GM12875 (cell line): ENCODE results near the gene EDNRB.
"Not testable (repeated sequence)": the region's sequence is repeated elsewhere in the genome, so short reads cannot be mapped to it uniquely, and the experiment has no call there.

Experiments
- H3K4me3 ChIP-seq: one replicate; pipeline ENCODE4 v1.5.1; 2011; ENCODE audit warnings: low read depth, low read length, control low read depth
- TF ChIP-seq, protein P1 (sequence below): IDR thresholded peaks from 2 replicates; pipeline ENCODE4 v1.5.1; 2011; ENCODE audit warnings: low read depth, mild to moderate bottlenecking, control low read depth, inconsistent platforms, low read length, moderate library complexity, borderline replicate concordance; ENCODE audit not compliant: insufficient read depth

The EDNRB gene

GRCh38 chr13:77857531-77858209 is 61.0 kb downstream of the EDNRB start:
- no peak overlapping the region for H3K4me3 ChIP-seq
- TF ChIP-seq, protein P1, sequence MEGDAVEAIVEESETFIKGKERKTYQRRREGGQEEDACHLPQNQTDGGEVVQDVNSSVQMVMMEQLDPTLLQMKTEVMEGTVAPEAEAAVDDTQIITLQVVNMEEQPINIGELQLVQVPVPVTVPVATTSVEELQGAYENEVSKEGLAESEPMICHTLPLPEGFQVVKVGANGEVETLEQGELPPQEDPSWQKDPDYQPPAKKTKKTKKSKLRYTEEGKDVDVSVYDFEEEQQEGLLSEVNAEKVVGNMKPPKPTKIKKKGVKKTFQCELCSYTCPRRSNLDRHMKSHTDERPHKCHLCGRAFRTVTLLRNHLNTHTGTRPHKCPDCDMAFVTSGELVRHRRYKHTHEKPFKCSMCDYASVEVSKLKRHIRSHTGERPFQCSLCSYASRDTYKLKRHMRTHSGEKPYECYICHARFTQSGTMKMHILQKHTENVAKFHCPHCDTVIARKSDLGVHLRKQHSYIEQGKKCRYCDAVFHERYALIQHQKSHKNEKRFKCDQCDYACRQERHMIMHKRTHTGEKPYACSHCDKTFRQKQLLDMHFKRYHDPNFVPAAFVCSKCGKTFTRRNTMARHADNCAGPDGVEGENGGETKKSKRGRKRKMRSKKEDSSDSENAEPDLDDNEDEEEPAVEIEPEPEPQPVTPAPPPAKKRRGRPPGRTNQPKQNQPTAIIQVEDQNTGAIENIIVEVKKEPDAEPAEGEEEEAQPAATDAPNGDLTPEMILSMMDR = no peak

DNA sequence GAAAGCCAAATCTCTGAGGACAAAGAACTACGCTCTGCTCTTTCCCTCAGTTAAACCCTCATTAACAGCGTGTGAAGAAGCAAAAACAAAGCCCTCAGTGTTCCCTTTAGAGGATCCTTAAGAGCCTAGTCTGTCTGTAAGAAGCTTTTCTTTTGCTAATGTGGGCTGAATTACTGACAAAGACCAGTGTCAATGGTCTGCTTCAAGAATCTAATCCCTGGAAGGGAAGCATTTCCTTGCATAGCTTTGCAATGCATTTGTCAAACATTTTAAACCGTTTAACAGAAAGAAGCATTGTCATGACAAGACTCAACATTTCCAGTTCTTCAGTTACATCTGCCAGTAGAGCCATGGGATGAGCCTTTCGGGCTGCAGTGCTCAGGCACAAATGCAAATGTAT is 64.9 kb downstream of the EDNRB start:
- TF ChIP-seq, protein P1 = no peak
- no peak overlapping the region for H3K4me3 ChIP-seq

- H3K4me3 ChIP-seq = not testable (repeated sequence)
These were observed 70.6 kb downstream of the EDNRB start for GRCh38 chr13:77848050-77848449.

- no peak overlapping the region for H3K4me3 ChIP-seq
These were observed 72.5 kb downstream of the EDNRB start for GRCh38 chr13:77846173-77846572.

More at GRCh38 chr13:77846173-77846572, 72.5 kb downstream of the EDNRB start:
- TF ChIP-seq, protein P1 = no peak
